ENCODE results near the gene CISH. TPM values are rescaled to one million over a fixed set of nuclear protein-coding genes. Genes with fewer than 3 reads are reported as not detected.

Gene CISH
- total RNA-seq, 1 donor from 2014 or later, result 10.2 TPM

DNA sequence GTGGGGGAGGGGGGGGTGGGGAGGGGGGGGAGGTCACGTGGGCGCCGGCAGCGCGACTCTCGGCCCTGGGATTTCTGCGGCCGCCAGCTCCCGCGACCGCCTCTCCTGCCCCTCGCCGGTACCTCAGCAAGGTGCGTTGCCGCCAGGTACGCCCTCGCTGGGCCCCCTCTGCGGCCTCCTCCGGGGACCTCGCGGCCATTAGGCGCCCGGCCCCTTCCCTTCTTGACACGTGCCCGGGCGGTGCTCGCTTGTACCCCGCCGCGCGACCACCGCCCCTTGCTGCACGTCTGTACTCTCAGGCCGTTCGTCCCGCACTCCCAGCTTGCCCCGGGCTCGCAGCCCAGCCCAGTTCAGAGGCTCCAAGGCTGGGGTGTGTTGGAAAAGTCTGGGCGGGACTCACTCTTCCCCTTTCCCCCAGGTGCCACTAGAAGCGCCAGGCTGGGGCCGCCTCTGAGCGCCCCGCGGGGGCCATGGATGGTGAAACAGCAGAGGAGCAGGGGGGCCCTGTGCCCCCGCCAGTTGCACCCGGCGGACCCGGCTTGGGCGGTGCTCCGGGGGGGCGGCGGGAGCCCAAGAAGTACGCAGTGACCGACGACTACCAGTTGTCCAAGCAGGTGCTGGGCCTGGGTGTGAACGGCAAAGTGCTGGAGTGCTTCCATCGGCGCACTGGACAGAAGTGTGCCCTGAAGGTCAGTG lies 5.7 kb upstream of the CISH start, which contains the start of gene MAPKAPK3:
MAPKAPK3 (plus strand) TSS at position 56 of the 696 bp plus-strand sequence; CDS start at position 471, 415 bp downstream.
- intact Hi-C loops (cut with micrococcal nuclease), result no loop called here
- DNase-seq, result peak; percentile 79
- peak; percentile 23 for ATAC-seq

DNA sequence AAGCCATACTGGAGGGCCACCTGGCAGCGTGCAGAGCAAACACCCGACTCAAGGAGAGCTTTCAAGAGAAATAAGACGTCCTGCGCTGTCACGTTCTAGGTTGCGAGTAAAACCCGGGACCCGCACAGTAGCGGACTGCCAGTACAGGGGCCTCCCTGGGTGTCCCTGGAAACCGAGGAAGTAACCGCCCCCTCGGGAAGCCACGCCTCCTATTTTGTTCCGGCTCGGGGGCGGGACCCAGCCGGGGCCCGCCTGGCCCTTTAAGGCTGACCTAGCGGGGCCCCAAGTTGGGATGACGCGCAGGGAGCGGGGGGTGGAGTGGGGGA lies 5.2 kb upstream of the CISH start:
- intact Hi-C loops (cut with micrococcal nuclease), result no loop called here
- peak; percentile 95 for DNase-seq
- ATAC-seq, result peak; percentile 63

DNA sequence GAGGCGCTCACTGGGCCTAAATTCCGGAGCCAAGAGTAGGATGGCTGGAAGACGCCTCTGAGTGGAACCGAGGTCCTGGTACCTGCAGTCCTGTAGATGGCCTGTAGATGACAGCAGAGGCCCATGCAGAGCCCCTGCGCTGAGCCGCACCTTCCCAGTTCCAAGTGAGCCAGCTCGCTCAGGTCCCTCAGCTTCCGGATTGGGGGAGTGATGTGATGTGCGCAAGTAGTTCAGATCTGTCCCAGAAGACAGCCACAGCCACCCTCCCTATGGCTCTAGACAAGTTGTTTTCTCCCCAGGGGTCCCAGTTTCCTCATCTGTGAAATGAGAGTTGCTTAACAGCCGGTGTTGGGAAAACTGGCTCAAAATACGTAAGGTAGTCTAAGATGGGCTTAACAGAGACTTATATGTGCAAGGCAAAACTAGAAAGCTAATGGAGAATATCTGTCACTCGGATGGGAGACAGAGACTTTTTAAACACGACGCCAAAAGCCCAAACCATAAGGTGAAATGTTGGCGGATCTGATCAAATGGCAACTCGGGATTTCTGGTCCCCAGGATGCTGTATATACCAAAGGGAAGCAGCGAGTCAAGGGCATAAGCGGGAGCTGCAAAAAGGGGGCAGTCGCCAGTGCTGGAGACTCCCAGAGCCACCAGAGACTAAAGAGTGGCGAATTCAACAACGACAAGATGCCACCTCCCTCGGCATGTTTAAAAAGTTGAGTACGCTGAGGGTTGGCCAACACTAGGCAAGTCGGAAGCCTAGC lies 4.6 kb upstream of the CISH start:
- intact Hi-C loops (cut with micrococcal nuclease), result no loop called here
- DNase-seq (peak; percentile 87), ATAC-seq (peak; percentile 33)

DNA sequence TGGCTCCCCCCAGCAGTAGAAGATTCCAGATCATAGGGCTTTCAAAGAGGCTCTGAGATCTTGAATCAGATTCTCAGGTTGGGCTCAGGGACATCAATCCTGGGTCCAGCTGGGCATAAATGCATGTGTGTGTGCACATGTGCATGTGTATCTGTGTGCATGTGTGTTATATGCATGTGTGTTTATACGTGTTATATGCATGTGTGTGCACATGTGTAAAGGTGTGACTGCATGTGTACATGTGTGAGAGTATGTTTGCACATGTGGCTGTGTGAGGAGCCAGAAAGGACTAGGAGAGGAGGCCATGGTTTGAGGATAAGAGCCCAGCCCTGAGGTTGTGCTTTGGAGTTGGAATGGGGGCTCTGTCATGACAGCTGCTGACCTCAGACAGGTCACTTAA lies 3.6 kb upstream of the CISH start:
- intact Hi-C loops (cut with micrococcal nuclease), result no loop called here
- no peak for DNase-seq

DNA sequence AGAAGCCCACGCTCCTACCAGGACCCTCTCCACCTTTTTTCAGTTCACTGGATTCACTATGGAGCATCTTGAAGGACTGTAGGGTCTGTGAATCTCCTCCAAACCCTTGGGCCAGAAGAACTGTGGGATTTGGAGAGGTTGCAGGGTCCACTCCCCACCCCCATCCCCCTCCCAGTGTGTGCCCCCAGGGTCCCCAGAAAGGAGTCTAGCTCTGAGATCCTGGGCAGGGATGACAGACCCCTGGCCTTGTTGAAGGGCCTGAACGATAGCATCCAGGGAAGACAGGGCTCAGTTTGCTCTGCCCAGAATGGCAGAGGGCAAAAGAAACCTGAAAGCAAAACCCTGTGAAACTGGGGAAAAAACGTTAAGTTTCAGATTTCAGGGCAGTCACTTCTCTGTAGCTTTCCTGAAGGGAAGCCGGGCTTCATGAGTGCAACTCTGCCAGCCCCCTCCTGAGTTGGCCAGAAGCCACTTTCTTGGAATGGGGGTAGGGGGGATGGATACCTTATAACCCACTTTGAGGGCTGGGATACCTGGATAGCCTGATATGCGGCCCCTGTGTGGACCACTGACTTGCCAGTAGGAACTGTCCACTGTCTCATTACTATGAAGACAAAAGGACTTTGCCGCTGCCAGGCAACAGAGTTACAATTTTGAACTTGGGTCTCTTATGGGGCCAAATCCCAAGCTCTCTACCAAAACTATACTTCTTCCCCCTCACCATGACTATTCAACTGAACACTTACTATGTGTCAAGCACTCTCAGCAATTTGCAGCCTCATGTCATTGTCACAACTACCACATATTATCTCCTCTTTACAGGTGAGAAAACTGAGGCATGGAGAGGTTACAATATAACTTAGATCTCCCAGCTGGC lies 1.6 kb upstream of the CISH start:
- DNase-seq, result no peak
- intact Hi-C loops (cut with micrococcal nuclease), result no loop called here

More for the DNA sequence above, 3.6 kb upstream of the CISH start:
- ATAC-seq, result no peak

DNA sequence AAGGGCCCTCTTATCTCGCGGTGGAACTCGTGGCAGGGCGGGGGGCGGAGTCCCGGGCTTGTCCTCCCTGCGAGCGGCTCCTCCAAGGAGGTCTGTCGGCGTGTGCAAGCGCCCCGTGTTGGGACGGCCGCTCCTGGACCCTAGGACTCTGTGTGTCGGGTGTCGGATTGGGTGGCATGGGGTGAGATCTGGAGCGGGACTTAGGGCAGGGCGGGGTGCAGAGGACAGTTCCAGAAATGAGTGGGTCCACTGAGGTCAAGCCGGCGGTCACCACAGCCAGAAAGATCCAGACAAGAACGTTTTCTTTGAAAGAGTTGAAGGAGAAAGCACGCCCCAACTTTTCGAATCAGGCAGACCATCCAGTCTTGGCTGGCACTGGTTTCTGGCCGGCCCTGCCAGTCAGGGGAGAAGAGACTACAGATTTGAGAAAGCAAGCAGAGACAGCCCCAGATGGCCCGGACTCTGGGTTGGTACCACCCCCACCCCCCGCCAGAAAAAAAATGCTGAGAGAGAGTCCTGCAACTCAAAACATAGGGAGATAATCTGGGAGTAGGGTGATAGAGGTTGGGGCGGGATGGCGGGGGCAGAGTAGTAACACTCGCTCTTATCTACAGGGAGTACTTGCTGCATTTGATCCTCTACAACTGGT lies 784 bp upstream of the CISH start:
- ATAC-seq (no peak), DNase-seq (no peak)
- intact Hi-C loops (cut with micrococcal nuclease), result no loop called here

More for the DNA sequence above, 1.6 kb upstream of the CISH start:
- no peak for ATAC-seq

DNA sequence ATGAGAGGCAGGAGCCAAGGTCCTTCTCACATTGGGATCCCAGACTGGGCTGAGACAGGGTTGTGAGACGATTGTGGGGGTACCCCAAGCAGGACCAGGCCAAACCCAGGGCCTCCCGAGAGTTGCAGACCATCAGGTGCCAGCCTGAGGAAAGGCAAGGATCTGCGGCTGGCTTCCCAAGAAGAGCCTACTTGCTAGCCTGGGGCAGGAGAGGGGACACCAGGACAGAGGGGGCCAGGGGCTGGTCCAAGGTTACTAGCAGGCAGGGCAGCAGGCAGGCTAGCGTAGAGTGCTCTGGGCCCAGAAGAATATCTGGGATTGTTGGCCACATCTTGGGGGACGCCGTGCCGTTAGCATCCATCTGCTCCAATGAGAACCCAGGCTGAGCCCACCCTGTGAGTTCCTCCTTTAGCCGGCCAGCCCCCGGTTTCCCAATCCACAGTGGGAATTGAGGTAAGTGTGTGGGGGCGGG lies 546 bp downstream of the CISH start:
- DNase-seq, result peak; percentile 46
- no peak for ATAC-seq
- intact Hi-C loops (cut with micrococcal nuclease), result no loop called here

DNA sequence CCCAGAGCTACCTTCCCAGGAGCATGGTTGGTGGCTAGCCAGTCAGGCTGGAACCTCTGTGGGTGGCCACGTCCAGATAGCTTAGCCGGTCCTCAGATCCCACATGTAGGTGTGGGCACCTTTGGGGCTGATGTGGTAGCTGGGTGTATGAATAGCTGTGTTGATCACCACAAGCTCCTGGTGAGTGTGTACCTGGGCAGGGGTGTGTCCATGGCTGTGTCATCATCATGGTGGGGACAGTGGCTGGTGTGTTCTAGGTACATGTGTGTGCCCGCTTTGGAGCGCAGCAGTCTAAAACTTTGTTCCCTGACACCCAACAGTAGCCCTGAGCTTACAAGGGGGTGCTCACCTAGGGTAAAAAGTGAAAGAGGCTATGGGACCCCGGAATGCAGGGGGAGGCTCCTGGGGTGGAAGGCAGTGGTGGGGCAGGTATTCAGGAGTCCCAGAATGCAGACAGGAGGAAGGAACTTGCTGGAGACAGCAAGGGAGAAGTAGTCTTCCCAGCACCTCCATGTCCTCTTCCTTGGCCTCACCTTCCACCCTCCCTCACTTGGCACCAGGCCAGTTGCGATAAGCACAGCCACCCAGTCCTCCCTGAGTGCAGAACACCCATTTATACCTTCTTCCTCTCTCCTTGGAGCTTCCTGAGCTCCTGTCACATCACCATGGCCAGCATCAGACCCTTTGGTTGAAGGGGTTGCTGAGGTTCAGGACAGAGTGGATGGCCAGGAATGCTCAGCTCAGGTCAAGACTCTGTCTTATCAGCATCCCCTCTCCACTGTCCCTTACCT lies 1.2 kb downstream of the CISH start:
- ATAC-seq (no peak), DNase-seq (peak; percentile 60)
- intact Hi-C loops (cut with micrococcal nuclease), result no loop called here

DNA sequence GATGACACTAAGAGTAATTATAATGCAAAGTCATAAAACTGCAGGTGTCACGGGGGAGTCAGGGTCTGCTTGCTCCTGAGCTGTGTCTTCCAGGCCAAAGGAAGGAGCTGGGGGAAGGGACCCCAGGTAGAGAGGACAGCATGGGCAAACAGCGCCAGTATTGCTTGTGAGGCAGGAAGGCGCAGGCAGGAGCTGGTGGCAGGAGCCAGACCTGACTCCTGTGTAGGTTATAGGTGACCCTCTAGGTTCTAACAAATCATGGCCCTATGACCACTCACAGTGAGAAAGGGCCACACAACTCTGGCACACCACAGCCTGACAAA lies 1.9 kb downstream of the CISH start:
- intact Hi-C loops (cut with micrococcal nuclease), result no loop called here
- no peak for ATAC-seq
- no peak for DNase-seq

DNA sequence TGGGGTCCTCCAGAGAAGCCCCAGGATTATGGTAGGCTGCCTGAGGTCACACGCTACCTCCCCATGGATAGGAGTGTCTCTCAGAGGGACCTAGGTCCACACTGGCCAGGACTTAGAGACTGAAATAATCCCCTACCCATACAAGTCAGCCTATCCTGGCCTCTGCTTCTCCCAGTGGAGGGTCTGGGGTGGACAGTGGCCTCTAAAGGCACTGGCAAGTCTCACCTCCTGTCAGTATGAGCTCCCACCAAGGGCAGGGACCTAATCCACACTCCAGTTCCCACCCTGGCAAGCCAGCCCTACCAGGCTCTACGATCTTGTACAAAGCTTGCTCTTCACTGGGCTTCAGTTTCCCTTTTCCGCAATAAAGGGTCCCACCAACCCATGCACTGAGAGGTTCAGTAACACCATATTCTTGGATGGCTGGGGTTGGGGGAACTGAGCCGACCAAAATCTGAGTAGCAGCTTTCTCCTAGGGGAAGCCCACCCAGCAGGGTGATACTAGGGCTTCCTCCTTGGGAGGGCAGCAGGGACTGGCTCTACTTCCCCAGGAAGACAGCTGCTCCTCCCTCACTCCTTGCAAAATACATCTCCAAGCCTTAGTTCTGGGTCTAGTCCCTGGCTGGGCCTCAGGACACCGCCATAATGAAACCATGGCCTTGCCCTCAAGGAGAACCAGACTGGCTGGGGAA lies 2.4 kb downstream of the CISH start:
- peak; percentile 34 for DNase-seq
- intact Hi-C loops (cut with micrococcal nuclease), result no loop called here

DNA sequence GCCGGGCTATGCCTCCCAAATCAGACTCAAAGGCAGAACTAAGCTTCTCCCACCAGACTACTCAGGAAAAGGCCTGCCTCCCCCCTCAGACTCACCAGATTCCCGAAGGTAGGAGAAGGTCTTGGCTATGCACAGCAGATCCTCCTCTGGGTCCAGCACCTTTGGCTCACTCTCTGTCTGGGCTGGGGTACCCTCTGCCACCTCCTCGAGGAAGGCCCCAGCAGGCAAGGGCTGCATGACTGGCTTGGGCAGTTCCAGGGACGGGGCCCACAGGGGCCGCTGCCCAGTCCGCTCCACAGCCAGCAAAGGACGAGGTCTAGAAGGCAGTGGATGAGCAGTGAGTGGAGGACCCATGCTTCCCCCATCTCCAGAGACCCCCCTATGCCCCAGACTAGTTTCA lies 3.3 kb downstream of the CISH start:
- intact Hi-C loops (cut with micrococcal nuclease), result no loop called here
- DNase-seq, result no peak
- no peak for ATAC-seq

More for the DNA sequence above, 2.4 kb downstream of the CISH start:
- ATAC-seq, result no peak

DNA sequence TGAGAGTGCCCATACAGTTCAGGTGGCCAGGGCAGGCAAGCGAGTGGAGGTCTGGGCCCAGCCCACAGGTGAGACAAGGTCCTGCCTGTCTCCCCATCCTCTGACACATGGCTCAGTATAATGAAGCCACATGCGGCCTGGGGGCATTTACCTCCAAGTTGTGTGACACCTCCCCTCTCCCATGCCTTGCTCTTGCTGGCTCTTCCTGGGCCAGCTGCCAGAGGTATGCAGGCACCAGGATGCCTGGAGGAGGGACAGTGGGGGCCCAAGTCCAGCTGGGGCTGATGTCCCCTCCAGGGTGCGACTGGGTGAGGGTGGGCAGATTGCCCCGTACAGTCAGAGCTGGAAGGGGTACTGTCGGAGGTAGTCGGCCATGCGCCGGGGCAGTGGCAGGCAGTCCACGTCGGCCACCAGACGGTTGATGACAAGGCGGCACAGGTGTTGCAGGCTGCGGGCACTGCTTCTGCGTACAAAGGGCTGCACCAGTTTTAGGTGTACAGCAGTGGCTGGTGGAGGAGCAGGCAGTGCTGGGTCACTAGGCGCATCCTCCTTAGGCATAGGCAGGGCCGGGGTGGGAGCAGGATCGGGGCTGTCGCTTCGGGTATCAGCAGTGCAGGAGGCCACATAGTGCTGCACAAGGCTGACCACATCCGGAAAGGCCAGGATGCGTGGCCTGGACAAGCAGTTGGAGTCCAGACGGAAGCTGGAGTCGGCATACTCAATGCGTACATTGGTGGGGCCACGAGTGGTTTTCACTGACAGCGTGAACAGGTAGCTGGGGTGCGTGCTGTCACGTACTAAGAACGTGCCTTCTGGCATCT lies 4.1 kb downstream of the CISH start:
- intact Hi-C loops (cut with micrococcal nuclease), result no loop called here
- ATAC-seq (no peak), DNase-seq (peak; percentile 43)

DNA sequence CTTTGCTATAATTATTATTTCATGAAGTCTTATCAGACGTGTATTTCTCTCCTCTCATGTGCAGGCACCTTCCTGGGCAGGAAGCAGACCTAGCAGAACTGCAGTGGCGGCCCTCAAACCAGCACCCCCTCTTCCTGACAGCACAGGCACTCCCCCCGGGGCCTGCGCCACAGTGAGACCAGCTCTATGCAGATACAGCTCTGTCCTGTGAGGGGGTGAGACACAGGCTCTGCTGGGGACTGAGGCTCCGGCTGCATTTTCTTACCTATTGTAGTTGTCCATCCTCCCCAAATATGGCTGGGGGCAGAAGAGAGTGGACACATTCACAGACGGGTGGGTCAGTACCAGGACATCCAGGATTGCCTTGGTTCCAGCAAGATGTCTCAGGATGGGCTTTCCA lies 5.0 kb downstream of the CISH start:
- DNase-seq (no peak), ATAC-seq (no peak)
- intact Hi-C loops (cut with micrococcal nuclease), result no loop called here

DNA sequence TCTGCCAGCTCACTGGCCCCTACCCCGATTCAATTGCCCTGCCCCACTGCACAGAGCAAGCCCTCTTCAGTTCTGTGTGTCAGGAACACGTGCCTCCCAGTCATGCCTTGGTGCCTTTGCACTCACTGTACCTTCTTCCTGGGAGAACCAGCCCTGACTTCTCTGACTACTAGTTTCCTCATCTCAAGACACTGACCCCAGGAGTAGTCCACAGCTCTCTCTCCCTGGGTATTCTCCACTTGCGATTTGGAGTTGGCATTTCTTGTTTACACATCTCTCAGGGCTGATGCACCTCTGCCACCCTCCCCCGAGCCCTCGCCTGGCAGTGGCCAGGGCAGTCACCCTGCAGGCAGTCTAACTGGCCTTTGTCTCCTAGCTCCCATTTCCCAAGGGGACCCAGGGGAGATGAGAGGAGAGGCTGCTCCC lies 5.7 kb downstream of the CISH start:
- DNase-seq (peak; percentile 35), ATAC-seq (no peak)
- intact Hi-C loops (cut with micrococcal nuclease), result no loop called here

DNA sequence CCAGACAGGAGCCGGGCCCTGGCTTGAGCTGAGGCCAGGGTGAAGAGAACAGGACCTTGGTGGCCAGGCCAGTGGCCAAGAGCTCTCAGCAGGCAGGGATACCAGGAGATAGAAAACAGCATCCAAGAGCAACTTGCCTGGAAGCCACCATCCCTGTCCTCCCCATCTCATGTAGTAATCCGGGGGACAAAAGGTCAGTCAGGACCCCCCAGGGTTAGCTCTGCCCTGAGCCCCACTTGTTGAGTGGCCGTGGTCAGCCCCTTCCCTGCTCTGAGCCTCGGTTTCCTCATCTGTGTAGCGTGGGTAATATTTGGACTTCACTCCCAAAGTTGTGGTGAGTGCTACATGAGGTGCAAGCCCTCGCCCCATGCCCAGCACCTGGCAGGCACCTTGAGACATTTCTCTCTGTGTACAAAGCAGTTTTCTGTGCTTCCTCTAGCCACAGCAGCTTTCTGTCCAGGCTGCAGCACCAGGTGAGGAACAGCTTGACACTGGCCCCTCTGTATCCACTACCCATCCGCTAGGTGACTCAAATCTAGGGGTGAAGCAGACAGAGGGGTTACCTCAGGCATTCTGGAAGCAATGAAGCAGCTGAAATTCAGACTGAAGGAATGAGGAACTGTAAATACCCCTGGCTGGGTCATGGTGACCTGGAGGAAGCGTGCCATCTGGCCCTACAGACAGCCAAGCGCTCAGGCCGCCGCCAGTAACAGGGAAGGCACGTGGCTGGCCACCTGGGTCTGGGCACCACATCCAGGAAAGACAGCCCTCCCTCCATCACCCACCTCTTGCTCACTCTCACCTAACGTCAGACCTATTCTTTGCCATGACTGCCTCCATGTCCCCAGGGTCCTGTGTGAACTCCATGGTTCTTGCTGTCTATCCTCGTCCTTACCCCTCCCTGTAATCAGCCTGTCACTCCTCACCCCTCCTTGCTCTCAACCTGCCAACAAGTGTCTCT lies 6.7 kb downstream of the CISH start:
- intact Hi-C loops (cut with micrococcal nuclease), result no loop called here
- DNase-seq (peak; percentile 91), ATAC-seq (peak; percentile 54)

DNA sequence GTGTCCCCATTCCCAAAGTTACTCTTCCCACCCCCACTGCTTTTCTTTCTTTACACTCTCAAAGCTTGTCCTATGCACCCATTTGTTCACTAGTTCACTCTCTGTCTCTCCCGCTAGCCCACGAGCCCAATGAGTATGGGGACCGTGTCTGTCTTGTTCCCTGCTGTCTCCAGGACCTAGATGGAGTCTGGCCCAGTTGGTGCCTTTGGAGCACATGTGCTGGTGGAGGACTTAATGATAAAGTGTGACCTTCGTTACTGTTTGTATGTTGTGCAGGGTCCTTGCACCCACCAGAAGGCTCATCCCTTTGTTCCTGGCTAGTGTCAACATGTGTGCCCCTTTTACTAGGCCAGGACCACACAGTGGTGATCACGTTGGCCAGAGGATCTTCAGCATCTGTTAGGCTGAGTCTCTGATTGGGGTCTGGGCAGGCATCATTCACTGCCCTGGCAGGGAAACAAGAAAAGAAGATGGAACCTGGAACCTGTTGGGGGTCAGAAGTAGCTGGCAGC lies 7.4 kb downstream of the CISH start:
- DNase-seq (no peak), ATAC-seq (no peak)
- intact Hi-C loops (cut with micrococcal nuclease), result no loop called here
